GM21723 (cell line): ENCODE measurements around the gene MTURN.

Source experiments
- ATAC-seq: cut with Tn5 transposase; IDR thresholded peaks from one replicate; pipeline ENCODE4 v1.9.1; 2021; ENCODE audit warnings: mild to moderate bottlenecking, moderate library complexity; ENCODE audit not compliant: unreplicated experiment

MTURN gene

GRCh38 chr7:30159698-30160143 is 24.9 kb downstream of the MTURN start:
- no peak for ATAC-seq

DNA sequence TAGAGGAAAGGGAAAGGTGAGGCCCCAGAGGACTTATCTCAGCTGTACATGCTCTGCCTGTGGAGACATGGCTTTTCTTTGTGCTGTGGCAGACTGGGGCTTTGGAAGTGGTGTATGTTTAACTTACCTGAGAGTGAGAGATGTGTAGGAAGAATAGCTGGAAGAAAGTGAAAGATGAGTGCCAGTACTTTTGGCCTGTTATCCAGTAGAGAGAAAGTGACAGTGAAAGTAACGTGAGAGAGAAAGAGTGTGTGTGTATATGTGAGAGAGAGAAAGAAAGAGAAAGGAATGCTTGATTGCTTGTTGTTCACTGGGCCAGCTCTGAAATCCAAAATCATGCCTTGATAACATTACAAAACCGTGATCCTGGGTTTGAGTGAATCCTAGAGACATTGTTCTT is 25.5 kb downstream of the MTURN start:
- ATAC-seq, result no peak

DNA sequence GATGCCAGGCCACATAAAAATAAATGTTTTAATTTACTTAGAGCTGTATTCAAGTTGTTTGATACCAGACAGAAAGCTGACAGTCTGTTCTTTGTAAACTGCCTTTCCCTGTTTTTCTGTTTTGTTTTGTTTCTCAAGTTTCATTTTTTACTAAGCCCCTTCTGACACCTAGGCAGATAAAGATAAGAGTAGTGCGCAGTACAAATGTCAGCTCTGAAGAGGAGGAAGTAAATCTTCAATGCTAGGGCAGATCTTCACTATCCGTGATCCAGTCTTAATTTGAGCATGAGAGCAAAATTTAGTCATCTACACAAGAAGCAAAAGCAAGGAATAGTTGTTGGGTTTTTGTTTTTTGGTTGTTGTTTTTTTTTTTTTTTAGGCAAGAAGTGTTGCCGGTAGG is 27.3 kb downstream of the MTURN start:
- ATAC-seq, result no peak

DNA sequence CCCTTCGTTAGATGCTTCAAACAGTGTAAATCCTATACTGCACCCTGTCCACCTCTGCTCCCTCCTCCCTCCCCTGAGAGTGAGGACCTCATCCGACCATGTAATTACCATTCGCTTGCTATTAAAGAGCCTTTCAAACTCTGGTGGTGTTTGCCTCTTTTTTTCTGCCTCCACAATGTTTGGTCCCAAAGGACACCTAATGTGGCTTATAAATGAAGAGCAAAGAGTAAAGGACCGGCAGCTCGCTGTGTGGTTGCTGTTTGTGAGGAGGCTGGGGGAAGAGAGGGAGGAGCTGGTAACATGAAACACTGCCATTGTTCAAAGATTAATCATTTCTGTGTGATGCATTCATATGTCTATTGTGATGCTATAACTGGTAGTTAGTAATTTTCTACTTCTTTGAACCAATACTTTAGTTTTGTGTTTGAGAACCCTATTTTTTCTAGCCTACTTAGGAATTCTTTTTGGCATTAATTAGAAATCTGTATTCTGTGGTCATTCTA is 27.9 kb downstream of the MTURN start:
- no peak for ATAC-seq

- ATAC-seq, result peak; percentile 39
Observed at GRCh38 chr7:30163231-30163894, 28.6 kb downstream of the MTURN start.

DNA sequence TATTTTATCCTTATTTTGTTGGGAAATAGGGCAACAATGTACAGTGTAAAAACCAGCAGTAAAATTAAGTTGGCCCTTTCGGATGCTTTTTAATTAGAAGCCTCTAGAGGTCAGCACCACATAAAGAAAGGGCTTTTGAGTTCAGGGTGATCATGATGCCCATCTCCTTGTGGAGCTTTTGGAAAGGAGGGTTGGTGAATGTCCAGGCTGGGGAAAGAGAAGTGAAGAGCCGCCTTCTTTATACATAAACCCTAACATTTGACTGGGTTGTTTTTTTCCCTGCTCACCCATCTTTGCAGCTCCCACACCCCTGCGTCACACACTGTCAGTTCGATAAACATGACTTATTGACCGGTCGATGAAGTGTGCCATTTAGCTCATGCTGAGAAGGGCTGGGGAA is 29.8 kb downstream of the MTURN start:
- ATAC-seq, result peak; percentile 55

DNA sequence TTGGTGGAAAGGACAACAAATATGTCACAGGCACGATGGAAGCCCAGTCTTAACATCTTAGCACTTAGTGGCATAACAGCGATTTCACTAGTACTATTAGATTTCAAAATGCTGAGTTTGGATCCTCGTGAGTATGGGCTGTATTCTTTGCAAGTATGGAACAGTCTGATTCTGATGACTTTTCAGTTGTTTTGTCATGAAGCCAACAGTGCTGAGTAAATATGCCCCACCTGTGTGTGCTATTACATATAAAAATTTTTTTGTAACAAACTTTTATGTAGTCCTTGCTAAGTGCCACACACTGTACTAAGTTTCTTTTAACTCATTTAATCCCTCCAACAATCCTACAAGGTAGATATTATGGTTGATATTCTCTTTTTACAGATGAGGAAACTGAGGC is 30.8 kb downstream of the MTURN start:
- no peak for ATAC-seq

GRCh38 chr7:30166155-30166840 is 31.5 kb downstream of the MTURN start:
- no peak for ATAC-seq

DNA sequence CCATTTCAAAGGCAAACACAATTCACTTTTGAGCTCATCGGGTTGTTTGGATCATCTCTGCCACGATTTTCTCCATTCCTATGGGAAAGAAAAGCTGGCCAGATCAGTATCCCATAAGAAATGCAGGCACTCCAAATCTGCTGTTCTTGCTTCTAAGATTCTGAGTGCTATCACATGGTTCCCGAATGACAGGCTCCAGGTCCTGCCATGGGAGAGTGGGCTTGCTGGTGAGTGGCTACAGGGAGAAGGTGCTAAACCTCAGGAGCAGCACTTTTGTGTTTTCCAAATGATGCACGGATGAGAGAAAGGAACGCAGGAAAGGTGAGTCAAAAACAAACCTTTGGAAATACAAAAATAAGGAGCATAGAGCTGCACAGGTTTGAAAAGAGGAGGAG is 32.1 kb downstream of the MTURN start:
- no peak for ATAC-seq

DNA sequence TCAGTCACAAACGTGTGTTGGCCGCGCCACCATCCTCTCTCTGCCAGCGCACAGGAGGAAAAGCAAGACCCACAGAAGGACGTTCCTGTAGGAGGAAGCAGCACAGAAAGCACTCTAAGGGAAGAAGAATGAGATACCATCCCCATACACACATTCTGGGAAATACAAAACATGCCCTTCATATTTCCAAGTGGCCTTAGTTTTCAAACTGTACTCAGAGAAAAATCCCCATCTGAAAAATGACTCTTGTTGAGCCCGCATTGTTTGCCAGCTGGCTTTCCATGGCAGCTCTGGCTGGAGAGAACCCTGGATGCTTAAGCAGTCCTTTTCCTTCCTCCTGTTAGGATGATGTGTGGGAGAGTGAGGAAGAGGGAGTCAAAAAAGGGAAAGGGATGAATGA is 33.1 kb downstream of the MTURN start:
- ATAC-seq, result no peak

- no peak for ATAC-seq
Observed at GRCh38 chr7:30168835-30169573, 34.2 kb downstream of the MTURN start.

DNA sequence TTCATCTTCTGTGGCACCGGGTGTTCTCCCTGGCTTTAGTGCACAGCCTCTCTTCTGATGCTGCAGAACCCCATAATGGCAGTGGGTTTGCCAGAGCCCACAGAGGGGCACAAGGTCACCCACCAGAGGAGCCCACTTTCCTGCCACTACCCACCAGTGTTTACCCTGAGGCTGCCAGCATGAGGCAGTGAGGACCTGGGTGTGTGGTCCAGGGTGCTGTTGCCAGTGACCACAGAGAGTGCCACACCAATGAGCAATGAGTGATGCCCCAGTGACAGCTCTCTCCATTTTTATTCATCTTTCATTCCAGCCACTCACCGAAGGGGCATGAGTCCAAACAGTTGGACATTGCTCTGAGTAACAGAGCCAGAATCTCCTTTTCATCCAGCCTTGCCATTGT is 34.8 kb downstream of the MTURN start:
- ATAC-seq, result no peak

GRCh38 chr7:30170476-30171205 is 35.9 kb downstream of the MTURN start:
- ATAC-seq, result no peak

DNA sequence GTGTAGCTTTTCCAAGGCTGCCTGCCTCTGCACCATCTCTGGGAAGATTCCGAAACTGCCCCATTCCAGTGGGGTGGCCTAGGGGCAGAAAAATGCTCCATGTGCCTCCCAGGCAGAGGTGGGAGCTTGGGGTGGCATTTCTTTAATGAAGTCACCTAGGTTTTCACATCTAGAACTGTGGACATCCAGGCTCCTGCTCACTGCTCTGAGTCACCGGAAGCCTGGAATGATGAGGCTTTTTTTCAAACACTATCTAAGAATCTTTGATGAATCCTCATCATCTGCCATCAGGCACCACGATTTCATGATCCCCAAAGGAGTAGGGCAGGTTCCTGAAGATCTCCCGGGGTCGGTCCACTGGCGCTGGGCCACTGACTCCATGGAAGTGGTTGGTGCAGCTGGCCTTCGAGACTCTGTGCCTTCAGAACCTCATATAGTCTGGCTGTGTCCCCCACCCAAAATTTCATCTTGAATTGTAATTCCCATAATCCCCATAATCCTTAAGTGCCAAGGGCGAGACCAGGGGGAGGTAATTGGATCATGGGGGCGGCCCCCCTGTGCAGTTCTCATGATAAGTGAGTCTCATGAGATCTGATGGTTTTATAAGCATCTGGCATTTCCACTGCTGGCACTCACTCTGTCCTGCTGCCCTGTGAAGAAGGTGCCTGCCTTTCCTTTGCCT is 37.1 kb downstream of the MTURN start:
- no peak for ATAC-seq

GRCh38 chr7:30172451-30172850 is 37.7 kb downstream of the MTURN start:
- no peak for ATAC-seq

DNA sequence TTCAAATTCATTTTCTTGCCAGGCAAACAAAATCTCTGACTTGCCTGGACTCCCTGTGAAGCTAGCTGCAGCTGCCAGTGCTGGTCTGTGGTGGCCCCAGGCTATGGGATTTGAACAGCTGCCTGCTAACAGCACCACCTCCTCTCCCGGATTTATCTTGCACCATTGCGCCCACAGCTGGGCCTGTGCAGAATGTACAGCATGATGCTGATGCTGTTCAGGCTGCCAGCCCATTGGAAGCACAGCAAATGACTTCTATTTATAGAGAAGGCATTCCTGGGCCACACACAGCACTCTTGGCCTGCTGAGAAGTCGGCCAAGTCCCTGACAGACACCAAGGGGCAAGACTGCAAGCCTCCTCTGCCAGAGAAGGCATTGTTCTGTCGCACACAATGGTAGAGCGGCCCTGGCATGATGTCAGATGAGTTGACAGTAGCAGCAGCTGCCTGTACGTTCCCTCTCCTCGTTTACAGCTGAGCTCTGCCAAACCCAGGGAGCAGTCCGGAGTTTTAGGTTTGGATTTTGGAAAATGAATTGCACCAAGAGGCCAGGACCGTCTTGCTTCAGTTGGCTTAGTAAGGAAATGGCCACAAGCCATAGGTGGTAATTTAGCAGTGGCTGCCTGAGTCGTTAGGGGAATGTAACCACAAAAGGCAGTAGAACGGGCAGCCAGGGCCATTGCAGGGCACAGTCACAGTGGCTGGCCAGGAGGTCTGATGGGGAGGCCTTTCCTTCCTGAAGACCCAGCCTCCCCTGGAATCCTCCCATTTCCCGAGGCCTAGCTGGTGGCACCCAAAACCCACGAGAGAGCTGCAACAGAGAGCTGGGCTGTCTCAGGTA is 38.5 kb downstream of the MTURN start:
- no peak for ATAC-seq

- ATAC-seq, result no peak
Observed at GRCh38 chr7:30175180-30175579, 40.4 kb downstream of the MTURN start.

GRCh38 chr7:30175636-30176147 is 40.9 kb downstream of the MTURN start:
- ATAC-seq, result no peak

- ATAC-seq, result no peak
Observed at GRCh38 chr7:30176463-30177109, 41.8 kb downstream of the MTURN start.
